K562 (cell line): ENCODE data around the gene NFE2. TPM values are rescaled to one million over a fixed set of nuclear protein-coding genes. Genes with fewer than 3 reads are reported as not detected.
A peak's percentile ranks its signal among the peaks of the same experiment; 100 is the strongest.

Experiments
- BACH1 ChIP-seq: fragments of 200-800 bp; sonication (Bioruptor generic); IDR thresholded peaks from 2 replicates; pipeline ENCODE4 v1.6.1; 2016; ENCODE audit warnings: missing genetic modification characterization, missing compliant biosample characterization
- CBX5 ChIP-seq: IDR thresholded peaks from 2 replicates; pipeline ENCODE4 v1.6.1; 2014; ENCODE audit warnings: low read depth, borderline replicate concordance
- DPF2 ChIP-seq: fragments of 450-650 bp; IDR thresholded peaks from 2 replicates; pipeline ENCODE4 v1.6.1; 2016
- ETS1 ChIP-seq: conservative IDR thresholded peaks from 2 replicates; pipeline ENCODE4 v1.6.1; 2011; ENCODE audit warnings: low read depth, mild to moderate bottlenecking, low read length; ENCODE audit not compliant: control insufficient read depth
- GTF2E2 ChIP-seq: fragments of 200-800 bp; sonication (Bioruptor generic); IDR thresholded peaks from 2 replicates; pipeline ENCODE4 v1.6.1; 2016; ENCODE audit warnings: missing genetic modification characterization, missing compliant biosample characterization
- HBP1 ChIP-seq: fragments of 450-650 bp; formaldehyde crosslinking; IDR thresholded peaks from 2 replicates; pipeline ENCODE4 v1.4.0; 2022; ENCODE audit warnings: missing genetic modification characterization
- HEY1 ChIP-seq: fragments of 250-450 bp; sonication (Bioruptor Pico); IDR thresholded peaks from 2 replicates; pipeline ENCODE4 v1.5.0; 2020; ENCODE audit warnings: mild to moderate bottlenecking, moderate library complexity, borderline replicate concordance
- HLTF ChIP-seq: fragments of 450-650 bp; IDR thresholded peaks from 2 replicates; pipeline ENCODE4 v1.6.1; 2016
- LARP7 ChIP-seq: fragments of 450-650 bp; IDR thresholded peaks from 2 replicates; pipeline ENCODE4 v1.6.1; 2016
- LEF1 ChIP-seq: fragments of 450-650 bp; IDR thresholded peaks from 2 replicates; pipeline ENCODE4 v1.6.1; 2016; ENCODE audit warnings: mild to moderate bottlenecking
- NCOA1 ChIP-seq: fragments of 450-650 bp; IDR thresholded peaks from 2 replicates; pipeline ENCODE4 v1.6.1; 2016; ENCODE audit warnings: low read depth
- NFXL1 ChIP-seq: fragments of 450-650 bp; formaldehyde crosslinking; IDR thresholded peaks from 2 replicates; pipeline ENCODE4 v1.4.0; 2021; ENCODE audit warnings: mild to moderate bottlenecking
- PHB ChIP-seq: fragments of 250-450 bp; sonication (Bioruptor Pico); IDR thresholded peaks from 2 replicates; pipeline ENCODE4 v1.5.0; 2021
- POLR2B ChIP-seq: fragments of 450-650 bp; IDR thresholded peaks from 2 replicates; pipeline ENCODE4 v1.6.1; 2018; ENCODE audit warnings: low read depth; ENCODE audit not compliant: partially characterized antibody
- POLR2G ChIP-seq: fragments of 200-400 bp; formaldehyde crosslinking; IDR thresholded peaks from 2 replicates; pipeline ENCODE4 v1.6.1; 2017; ENCODE audit warnings: low read depth, mild to moderate bottlenecking, antibody characterized with exemption, low read length, moderate library complexity
- RUNX1 ChIP-seq: sonication (generic); IDR thresholded peaks from 2 replicates; pipeline ENCODE4 v1.6.1; 2016; ENCODE audit warnings: antibody characterized with exemption, low read depth
- SNIP1 ChIP-seq: fragments of 450-650 bp; IDR thresholded peaks from 2 replicates; pipeline ENCODE4 v1.7.1; 2017; ENCODE audit warnings: low read depth, mild to moderate bottlenecking
- SRSF9 ChIP-seq: fragments of 200-400 bp; formaldehyde crosslinking; IDR thresholded peaks from 2 replicates; pipeline ENCODE4 v1.6.1; 2017; ENCODE audit warnings: low read depth, low read length, borderline replicate concordance
- TBL1XR1 ChIP-seq, 2 experiments: IDR thresholded peaks; 2 replicates each; pipeline ENCODE4 v1.6.1; 2012; ENCODE audit warnings: improper control_type of control experiment in 2 of 2, low read length in 2 of 2, mild to moderate bottlenecking in 1 of 2
- TEAD4 ChIP-seq, 2 experiments: sonication (generic) in 1 of 2; formaldehyde crosslinking in 1 of 2; IDR thresholded peaks; 2 replicates each; pipeline versions ENCODE4 v1.6.1 to v1.8.0; 2012 to 2022; ENCODE audit warnings: borderline replicate concordance in 1 of 2, inconsistent platforms in 1 of 2, low read length in 1 of 2, mild to moderate bottlenecking in 1 of 2, missing genetic modification reagents in 1 of 2
- TFAP4 ChIP-seq: sonication (generic); formaldehyde crosslinking; IDR thresholded peaks from 2 replicates; pipeline ENCODE4 v1.8.0; 2022; ENCODE audit warnings: missing genetic modification reagents, mild to moderate bottlenecking, moderate library complexity, borderline replicate concordance
- TSC22D4 ChIP-seq: fragments of 450-650 bp; IDR thresholded peaks from 2 replicates; pipeline ENCODE4 v1.6.1; 2016; ENCODE audit warnings: missing genetic modification characterization, missing biosample characterization, control low read depth
- U2AF2 ChIP-seq: fragments of 200-400 bp; formaldehyde crosslinking; optimal IDR thresholded peaks from 2 replicates; pipeline ENCODE3; 2017; ENCODE audit warnings: low read depth, mild to moderate bottlenecking, low read length
- ZNF395 ChIP-seq: fragments of 200-800 bp; sonication (Bioruptor generic); IDR thresholded peaks from 2 replicates; pipeline ENCODE4 v1.6.1; 2017; ENCODE audit warnings: missing genetic modification characterization, missing compliant biosample characterization
- ZNF75A ChIP-seq: fragments of 450-650 bp; formaldehyde crosslinking; IDR thresholded peaks from 2 replicates; pipeline ENCODE4 v1.4.0; 2020; ENCODE audit warnings: mild to moderate bottlenecking
- polyA plus RNA-seq, 8 experiments: library from polyadenylated mRNA; depleted of rRNA in 4 of 8; stranded (reverse) in 5 of 8; unstranded in 3 of 8; fragments of >200 nt; fragmentation: Nextera tagmentation in 2 of 8; fragmentation: Illumina TruSeq in 1 of 8; extraction: Ambion mirVana in 2 of 8; extraction: Trizol in 1 of 8; gene quantifications; 2 replicates each; pipeline versions ENCODE4 v1.2.1 to v1.2.3, GENCODE V29; 2011 to 2014; ENCODE audit warnings: inconsistent platforms in 1 of 8, missing spikeins in 1 of 8
- total RNA-seq, 7 experiments: library from RNA; depleted of rRNA in 6 of 7; stranded (reverse); fragments of >200 nt in 6 of 7; fragmentation: Illumina TruSeq in 2 of 7; extraction: Trizol in 2 of 7; gene quantifications; 2 replicates each; pipeline versions ENCODE4 v1.2.1 to v1.2.3, GENCODE V29; 2011 to 2021; ENCODE audit warnings: low replicate concordance in 1 of 7

Gene NFE2
- total and polyA plus RNA-seq, 9 of the 15 experiments (the other 6 are each of a cell fraction or from before 2014, with no cell fraction given), result 12.3 to 282 (median 208) TPM

GRCh38 chr12:54279227-54279631, 21.6 kb downstream of the NFE2 start (continued):
- TF ChIP-seq LEF1, result 0 out of 2 replicates have a peak, but pooled peaks have one; percentile 38
- no peak for TF ChIP-seq CBX5
- TF ChIP-seq SNIP1, result 0 out of 2 replicates have a peak, but pooled peaks have one; percentile 42
- peak; percentile 73; the same call in 1 of the 2 replicates for TF ChIP-seq GTF2E2 (tag)
- peak; percentile 87; the same call in 1 of the 2 replicates for TF ChIP-seq LARP7
- TF ChIP-seq POLR2B, result peak; percentile 54
- 0 out of 2 replicates have a peak, but pooled peaks have one; percentile 9 for TF ChIP-seq ZNF395
- no peak for TF ChIP-seq HEY1 (CRISPR knock-in tag)
- TF ChIP-seq DPF2, result peak; percentile 54; the same call in 1 of the 2 replicates
- TF ChIP-seq ETS1, result 0 out of 2 replicates have a peak, but pooled peaks have one; percentile 30
- TF ChIP-seq U2AF2, result no peak
- no peak for TF ChIP-seq TSC22D4 (tag)
- TF ChIP-seq TFAP4, result no peak
- no peak for TF ChIP-seq TEAD4 (IDR thresholded peaks at IDR 0.05; ENCODE audit: low read length)
- no peak for TF ChIP-seq TEAD4 (CRISPR knock-in tag; IDR thresholded peaks at IDR 0.05; ENCODE audit: borderline replicate concordance)
- TF ChIP-seq BACH1 (tag), result no peak
- 0 out of 2 replicates have a peak, but pooled peaks have one; percentile 10 for TF ChIP-seq HBP1 (CRISPR knock-in tag)
- 0 out of 2 replicates have a peak, but pooled peaks have one; percentile 44 for TF ChIP-seq HLTF
- no peak for TF ChIP-seq PHB
- 0 out of 2 replicates have a peak, but pooled peaks have one; percentile 43 for TF ChIP-seq NFXL1 (CRISPR knock-in tag)
- no peak for TF ChIP-seq SRSF9
- no peak for TF ChIP-seq POLR2G
- TF ChIP-seq ZNF75A (CRISPR knock-in tag), result no peak
- no peak for TF ChIP-seq TBL1XR1 (IDR thresholded peaks at IDR 0.05; ENCODE audit: low read length in 2 of 2)
- 0 out of 2 replicates have a peak, but pooled peaks have one; percentile 13 for TF ChIP-seq NCOA1
- TF ChIP-seq RUNX1, result peak; percentile 75; the same call in 1 of the 2 replicates
